Femur (tissue), 1 donor: ENCODE results near the gene TTLL11.
"Not testable (repeated sequence)": the region's sequence is repeated elsewhere in the genome, so short reads cannot be mapped to it uniquely, and the experiment has no call there.

Source experiments
- DNase-seq: peaks from one replicate; pipeline ENCODE4 v3.0.0-alpha.2; 2017

Gene TTLL11

GRCh38 chr9:121999556-121999955 is 93.6 kb downstream of the TTLL11 start:
- no peak for DNase-seq

- no peak for DNase-seq
Measured at GRCh38 chr9:121998513-121999049, 94.5 kb downstream of the TTLL11 start.

DNA sequence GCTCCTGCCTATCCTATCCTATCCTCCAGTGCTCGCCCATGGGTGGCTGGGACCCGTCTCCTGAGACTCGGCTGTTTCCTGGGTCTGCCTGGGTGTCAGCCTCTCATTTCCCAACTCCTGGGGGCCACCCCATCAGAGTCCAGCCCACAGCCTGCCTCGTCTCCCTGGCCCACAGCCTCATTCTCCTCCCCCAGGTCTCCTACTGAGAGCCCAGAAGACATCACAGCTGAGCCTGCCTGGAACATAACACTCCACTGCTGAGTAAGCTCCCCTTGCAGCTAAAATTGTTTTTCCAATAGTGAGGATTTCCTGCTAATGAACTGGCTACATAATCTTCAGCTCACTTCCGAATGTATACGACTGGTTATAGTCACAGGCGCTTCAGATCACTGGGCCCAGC is 95.3 kb downstream of the TTLL11 start:
- peak; percentile 63 for DNase-seq

DNA sequence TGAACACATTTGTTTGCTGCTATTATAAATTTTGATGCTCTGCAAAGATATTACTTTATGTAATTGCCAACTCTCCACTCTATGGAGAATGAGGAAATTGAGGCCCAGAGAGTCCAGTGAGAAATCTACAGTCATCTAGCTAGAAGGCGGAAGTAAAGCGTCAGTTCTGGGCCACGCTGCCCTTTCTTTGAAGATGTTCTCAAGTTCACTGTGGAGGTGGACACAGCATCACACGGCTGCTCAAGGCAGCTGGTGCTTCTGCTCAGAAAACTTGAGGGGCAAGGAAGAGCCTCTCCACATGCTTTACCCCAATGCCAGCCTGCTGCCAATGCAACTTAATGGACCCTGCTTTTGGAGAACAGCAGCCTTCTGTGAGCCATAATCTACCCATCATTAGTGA is 96.3 kb downstream of the TTLL11 start:
- DNase-seq: no peak

DNA sequence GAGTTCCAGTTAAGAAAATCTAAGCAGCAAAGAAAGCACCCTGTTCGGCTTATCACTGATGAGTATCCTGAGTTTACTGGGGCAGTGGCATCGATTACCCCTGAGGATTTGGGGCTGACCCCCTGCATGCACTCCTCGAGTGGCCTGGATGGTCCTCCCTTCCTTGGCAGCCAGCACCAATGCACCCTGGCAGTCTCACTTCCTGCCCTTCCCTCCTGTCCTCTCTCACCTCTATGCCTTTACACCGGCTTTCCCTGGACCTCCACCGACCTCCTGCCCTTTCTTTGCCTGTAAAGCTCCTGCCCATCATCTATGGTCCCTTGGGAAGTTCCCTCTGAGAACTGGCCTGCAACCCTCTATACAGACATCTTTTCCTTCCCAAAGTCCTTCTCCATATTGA is 97.1 kb downstream of the TTLL11 start:
- DNase-seq: no peak

GRCh38 chr9:121992571-121993212 is 100.4 kb downstream of the TTLL11 start:
- peak; percentile 62 for DNase-seq

- DNase-seq: no peak
Measured at GRCh38 chr9:121991307-121991661, 101.8 kb downstream of the TTLL11 start.

GRCh38 chr9:121990600-121991306 is 102.4 kb downstream of the TTLL11 start:
- no peak for DNase-seq

- DNase-seq: peak; percentile 42
Measured at GRCh38 chr9:121989010-121989409, 104.1 kb downstream of the TTLL11 start.

DNA sequence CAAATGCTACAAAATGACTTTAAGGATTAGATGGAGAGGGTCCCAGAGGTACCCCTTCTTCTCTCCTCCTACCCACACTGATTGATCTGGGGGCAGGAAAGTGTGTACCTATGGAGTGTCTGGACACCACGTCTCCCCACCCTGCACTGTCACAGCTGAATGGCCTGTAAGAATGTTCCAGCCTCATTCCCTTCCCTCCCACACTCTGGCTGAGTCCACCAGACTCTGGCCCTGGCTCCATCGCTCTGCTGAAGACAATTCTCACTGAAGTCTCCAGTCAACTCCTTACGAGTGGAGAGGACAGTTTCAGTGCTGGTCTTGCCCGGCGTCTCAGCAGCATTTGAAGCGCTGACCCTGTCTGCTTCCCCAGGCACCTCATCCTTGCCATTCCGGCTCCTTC is 105.8 kb downstream of the TTLL11 start:
- DNase-seq: no peak

- DNase-seq: peak; percentile 87
Measured at GRCh38 chr9:121985792-121986494, 107.2 kb downstream of the TTLL11 start.

DNA sequence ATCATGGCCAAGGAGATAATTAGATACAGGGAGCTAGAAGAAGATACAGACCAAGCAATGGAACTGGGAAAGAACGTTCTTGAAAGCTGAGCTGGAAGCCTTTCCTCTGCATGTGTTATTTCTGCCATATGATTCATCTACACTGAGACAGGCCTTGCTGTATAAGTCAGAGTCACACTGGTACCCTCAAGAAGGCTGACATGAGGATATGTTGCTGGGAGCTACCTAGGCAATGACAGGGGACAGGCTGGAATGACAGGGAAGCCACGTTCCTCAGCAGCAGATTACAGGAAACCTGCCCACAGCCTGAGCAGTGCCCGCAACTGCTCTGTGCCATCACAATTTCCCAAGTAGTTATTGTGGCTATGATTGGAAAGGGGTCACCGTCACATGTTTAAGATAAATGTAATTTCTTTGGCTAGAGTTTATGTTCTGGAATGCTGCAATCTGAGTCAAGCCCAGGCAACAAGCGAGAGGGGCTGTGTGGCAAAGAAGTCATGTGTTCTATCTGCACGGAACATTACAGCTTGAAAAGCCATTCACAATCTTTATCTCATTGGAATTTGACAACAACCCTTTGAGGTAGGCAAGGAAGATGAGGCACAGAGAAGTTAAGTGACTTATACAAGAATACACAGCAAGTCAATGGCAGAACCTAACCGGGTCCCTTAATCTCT is 108.2 kb downstream of the TTLL11 start:
- peak; percentile 64 for DNase-seq

DNA sequence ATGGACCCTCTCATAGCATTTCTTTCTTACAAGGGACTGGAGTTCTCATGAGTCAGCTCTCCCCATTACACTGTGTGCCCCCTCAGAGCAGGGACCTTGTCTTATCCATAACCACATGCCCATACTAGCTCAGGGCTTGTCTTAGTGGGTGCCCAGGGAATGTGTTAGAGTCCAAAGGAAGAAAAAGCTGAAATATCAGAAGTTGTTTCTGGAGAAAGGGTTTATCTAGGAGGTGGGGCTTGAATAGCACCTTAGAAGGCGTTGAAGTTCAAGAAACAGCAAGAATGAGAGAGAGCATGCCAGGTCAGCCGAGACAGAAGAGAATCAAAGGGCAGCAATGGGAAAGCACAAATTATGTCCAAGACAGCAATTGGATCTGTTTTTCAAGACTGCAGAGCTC is 109.4 kb downstream of the TTLL11 start:
- no peak for DNase-seq

- no peak for DNase-seq
Measured at GRCh38 chr9:121981118-121981883, 111.8 kb downstream of the TTLL11 start.

- DNase-seq: not testable (repeated sequence)
Measured at GRCh38 chr9:121980665-121981064, 112.4 kb downstream of the TTLL11 start.

GRCh38 chr9:121979736-121980135 is 113.4 kb downstream of the TTLL11 start:
- DNase-seq: no peak

GRCh38 chr9:121976751-121977150 is 116.4 kb downstream of the TTLL11 start:
- DNase-seq: no peak

GRCh38 chr9:121975801-121976277 is 117.3 kb downstream of the TTLL11 start:
- no peak for DNase-seq

DNA sequence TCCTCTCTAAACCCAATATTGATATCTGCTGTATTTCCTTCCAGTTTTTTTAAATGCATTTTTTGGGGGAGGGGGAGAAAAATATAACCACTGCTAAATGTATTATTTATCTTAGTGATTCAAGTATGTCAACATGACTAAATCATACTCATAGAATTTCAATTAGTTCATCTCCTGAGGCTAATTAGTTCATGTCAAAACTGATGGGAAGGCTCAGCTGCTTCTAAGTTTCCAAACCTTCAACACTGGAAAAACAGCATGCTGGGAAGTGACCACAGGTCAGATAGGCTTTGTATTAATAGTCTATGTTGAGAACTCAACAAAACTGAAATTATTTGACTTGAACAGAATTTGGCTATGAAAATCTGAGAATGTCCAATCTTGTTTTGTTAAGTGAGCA is 118.7 kb downstream of the TTLL11 start:
- no peak for DNase-seq

GRCh38 chr9:121972501-121972981 is 120.6 kb downstream of the TTLL11 start:
- no peak for DNase-seq

GRCh38 chr9:121968056-121968455 is 125.1 kb downstream of the TTLL11 start:
- DNase-seq: no peak

DNA sequence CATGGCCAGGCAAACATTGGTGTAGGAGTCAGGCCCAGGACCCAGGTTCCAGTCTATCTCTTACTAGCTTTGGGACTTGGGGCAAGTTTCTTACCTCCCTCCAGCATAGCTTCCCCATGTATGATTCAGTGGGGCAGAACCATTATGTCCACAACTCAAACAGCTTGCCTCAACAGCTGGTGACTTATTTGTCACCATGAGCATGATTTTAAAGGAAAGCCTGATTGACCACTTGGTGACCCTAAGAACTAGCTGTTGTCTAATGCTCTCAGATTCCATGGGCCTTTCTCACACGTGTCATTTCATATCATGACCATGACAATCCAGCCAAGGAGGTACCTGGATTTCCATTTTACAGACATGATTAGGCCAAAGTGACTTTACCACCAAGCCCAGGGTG is 126.4 kb downstream of the TTLL11 start:
- no peak for DNase-seq
